Activated CD4-positive, CD25-positive, alpha-beta regulatory T cell treated with anti-CD3 and anti-CD28 coated beads, Interleukin-2, amount 50 U/mL, for 16 hours (primary cell): ENCODE measurements around the gene ZNF474.

Source experiments
- DNase-seq: peaks from one replicate; pipeline ENCODE4 v3.0.0-alpha.2; 2020; ENCODE audit warnings: low read depth, low spot score

The ZNF474 gene

GRCh38 chr5:122118356-122118948 lies 10.9 kb upstream of the ZNF474 start:
- no peak for DNase-seq

GRCh38 chr5:122119205-122119604 lies 10.1 kb upstream of the ZNF474 start:
- DNase-seq, result no peak

DNA sequence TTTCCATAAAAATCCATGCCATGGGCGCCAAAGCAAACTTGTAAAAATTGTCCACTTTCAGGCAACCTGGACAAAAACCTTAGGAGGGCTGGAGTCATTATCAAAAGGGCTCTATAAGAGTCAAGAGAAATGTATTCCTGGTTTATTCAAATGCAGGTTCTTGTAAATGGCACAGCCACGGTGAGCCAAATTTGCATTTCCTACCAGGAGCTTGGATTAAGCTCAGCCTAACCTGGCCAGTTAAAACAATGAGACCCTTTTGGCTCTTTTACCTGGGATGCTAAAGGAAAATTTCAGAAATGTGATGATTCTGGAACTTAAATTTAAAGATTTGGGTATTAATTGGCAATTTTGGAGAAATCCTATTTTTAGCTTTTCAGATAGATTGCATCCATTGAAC lies 8.9 kb upstream of the ZNF474 start:
- DNase-seq, result no peak

DNA sequence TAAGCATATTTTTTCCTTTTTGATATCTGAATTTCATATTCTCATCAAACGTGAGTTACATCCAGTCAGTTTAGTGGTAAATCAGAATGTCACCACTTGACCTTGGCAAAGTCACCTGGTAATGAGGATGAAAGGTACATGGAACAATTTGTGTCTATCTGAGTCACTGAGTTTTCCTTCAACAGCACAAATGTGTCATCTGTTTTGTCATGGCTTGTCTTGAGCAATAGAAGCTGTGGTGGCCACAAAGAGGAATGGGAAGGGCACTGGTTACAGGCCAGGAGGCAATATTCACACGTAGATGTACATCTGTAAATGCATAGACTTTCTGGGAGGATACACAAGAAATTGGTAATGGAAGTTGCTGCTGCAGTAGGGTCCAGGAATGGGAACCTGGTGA lies 8.4 kb upstream of the ZNF474 start:
- no peak for DNase-seq

GRCh38 chr5:122121479-122122465 lies 7.6 kb upstream of the ZNF474 start:
- no peak for DNase-seq

DNA sequence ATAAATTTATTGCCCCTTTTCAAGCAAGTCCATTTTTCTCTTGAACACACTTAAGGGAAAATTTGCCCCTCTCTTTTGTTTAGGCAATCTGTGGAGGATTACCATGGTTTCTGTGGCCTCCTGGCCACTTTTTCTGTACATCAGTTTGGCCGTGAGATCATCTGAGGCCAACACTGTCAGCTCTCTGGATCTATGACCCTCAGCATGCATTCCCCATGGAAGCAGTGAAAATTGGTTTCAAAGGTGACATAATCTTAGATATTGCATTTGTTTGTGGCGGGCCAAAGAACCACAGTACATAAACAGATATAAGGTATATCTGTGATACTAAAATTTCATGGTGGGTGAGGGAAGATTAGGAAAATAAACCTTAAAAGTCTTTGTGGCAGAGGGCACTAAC lies 4.6 kb upstream of the ZNF474 start:
- no peak for DNase-seq

- DNase-seq, result no peak
Measured at GRCh38 chr5:122126177-122126755, 3.1 kb upstream of the ZNF474 start.

GRCh38 chr5:122126756-122127321 lies 2.5 kb upstream of the ZNF474 start:
- DNase-seq, result no peak

GRCh38 chr5:122130152-122130551 lies 806 bp downstream of the ZNF474 start:
- DNase-seq, result no peak

- DNase-seq, result no peak
Measured at GRCh38 chr5:122137702-122138101, 8.4 kb downstream of the ZNF474 start.

- DNase-seq, result no peak
Measured at GRCh38 chr5:122138356-122138755, 9.0 kb downstream of the ZNF474 start.

GRCh38 chr5:122140900-122141299 lies 11.6 kb downstream of the ZNF474 start:
- DNase-seq, result no peak

- DNase-seq, result no peak
Measured at GRCh38 chr5:122141751-122142150, 12.4 kb downstream of the ZNF474 start.

DNA sequence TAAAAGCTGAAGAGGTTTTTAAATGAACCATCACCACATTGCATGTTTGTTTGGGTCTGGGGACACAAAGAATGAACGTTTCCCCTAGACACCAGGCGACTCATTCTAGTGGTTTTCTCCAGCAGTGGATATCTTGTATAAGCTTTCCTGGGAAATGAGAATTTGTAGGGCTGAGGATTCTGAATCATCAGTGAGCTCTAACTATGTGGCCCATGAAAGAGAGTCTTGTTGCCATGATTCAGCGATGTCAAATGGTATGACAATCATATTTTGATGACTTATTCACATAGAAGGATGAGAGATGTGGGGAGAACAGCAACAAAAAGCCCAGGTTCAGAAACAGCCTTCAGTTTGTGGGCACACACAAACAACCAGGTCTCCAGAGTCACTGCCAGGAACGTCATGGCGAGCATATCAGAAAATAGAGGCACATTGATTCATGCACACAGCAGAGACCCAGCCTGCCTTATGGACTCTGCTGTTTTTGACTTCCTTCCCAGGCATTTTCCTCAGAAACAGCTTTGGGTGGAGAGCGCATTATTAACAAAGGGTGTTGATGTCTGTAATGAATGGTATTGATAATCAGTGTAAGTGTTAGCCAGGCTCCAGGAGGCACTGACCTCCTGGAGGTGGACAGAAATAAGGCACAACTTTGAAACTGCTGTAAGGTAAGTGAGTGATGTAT lies 13.3 kb downstream of the ZNF474 start:
- DNase-seq, result no peak

GRCh38 chr5:122144236-122144635 lies 14.9 kb downstream of the ZNF474 start:
- no peak for DNase-seq

- no peak for DNase-seq
Measured at GRCh38 chr5:122145906-122146305, 16.6 kb downstream of the ZNF474 start.

- DNase-seq, result no peak
Measured at GRCh38 chr5:122149321-122150090, 20.2 kb downstream of the ZNF474 start.

- no peak for DNase-seq
Measured at GRCh38 chr5:122150215-122150614, 20.9 kb downstream of the ZNF474 start.

GRCh38 chr5:122151640-122152039 lies 22.3 kb downstream of the ZNF474 start:
- no peak for DNase-seq

DNA sequence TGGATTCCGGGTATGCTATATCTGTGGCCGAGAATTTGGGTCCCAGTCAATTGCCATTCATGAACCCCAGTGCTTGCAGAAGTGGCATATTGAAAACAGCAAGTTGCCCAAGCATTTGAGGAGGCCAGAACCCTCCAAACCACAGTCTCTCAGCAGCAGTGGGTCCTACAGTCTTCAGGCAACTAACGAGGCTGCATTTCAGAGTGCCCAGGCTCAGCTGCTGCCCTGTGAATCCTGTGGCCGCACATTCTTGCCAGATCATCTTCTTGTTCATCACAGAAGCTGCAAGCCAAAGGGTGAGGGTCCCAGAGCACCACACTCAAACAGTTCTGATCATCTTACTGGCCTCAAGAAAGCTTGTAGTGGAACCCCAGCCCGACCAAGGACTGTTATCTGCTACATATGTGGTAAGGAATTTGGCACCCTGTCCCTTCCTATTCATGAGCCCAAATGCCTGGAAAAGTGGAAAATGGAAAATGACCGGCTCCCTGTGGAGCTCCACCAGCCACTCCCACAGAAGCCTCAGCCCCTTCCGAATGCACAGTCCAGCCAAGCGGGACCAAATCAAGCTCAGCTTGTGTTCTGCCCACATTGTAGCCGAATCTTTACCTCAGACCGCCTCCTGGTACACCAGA lies 23.0 kb downstream of the ZNF474 start:
- no peak for DNase-seq
